ENCODE measurements around the gene RGS10.

RGS10 gene

GRCh38 chr10:119517235-119518141 is 25.0 kb downstream of the RGS10 start:
- no peak for DNase-seq

- DNase-seq = no peak
Observed at GRCh38 chr10:119516381-119517234, 25.9 kb downstream of the RGS10 start.

GRCh38 chr10:119515511-119516045 is 26.9 kb downstream of the RGS10 start:
- no peak for DNase-seq

- no peak for DNase-seq
Observed at GRCh38 chr10:119514819-119515218, 27.7 kb downstream of the RGS10 start.

GRCh38 chr10:119511828-119512515 is 30.5 kb downstream of the RGS10 start:
- DNase-seq = no peak

GRCh38 chr10:119509909-119510451 is 32.5 kb downstream of the RGS10 start:
- DNase-seq = peak; percentile 60

- no peak for DNase-seq
Observed at GRCh38 chr10:119507115-119507514, 35.4 kb downstream of the RGS10 start.

GRCh38 chr10:119505588-119506315 is 36.8 kb downstream of the RGS10 start:
- no peak for DNase-seq

- peak; percentile 82 for DNase-seq
Observed at GRCh38 chr10:119505131-119505551, 37.4 kb downstream of the RGS10 start.

- no peak for DNase-seq
Observed at GRCh38 chr10:119504651-119505050, 37.9 kb downstream of the RGS10 start.

GRCh38 chr10:119503821-119504220 is 38.7 kb downstream of the RGS10 start:
- DNase-seq = no peak

- DNase-seq = no peak
Observed at GRCh38 chr10:119502618-119503155, 39.8 kb downstream of the RGS10 start.

GRCh38 chr10:119502209-119502608 is 40.3 kb downstream of the RGS10 start:
- no peak for DNase-seq

GRCh38 chr10:119501690-119502089 is 40.8 kb downstream of the RGS10 start:
- no peak for DNase-seq

- no peak for DNase-seq
Observed at GRCh38 chr10:119500821-119501220, 41.7 kb downstream of the RGS10 start.

GRCh38 chr10:119500123-119500795 is 42.3 kb downstream of the RGS10 start:
- no peak for DNase-seq

- no peak for DNase-seq
Observed at GRCh38 chr10:119499677-119500002, 42.9 kb downstream of the RGS10 start.

GRCh38 chr10:119498889-119499676 is 43.4 kb downstream of the RGS10 start:
- DNase-seq = no peak

GRCh38 chr10:119497243-119497642 is 45.3 kb downstream of the RGS10 start:
- DNase-seq = no peak

- DNase-seq = no peak
Observed at GRCh38 chr10:119496273-119496672, 46.2 kb downstream of the RGS10 start.
